Endothelial cell of umbilical vein (primary cell): Measurements from ENCODE around the gene CTPS1. TPM values are rescaled to one million over a fixed set of nuclear protein-coding genes. Genes with fewer than 3 reads are reported as not detected.

Source experiments
- BruUV-seq: library from RNA; stranded (reverse); fragments of 400-500 nt; replicated peaks from 2 replicates; lab custom pipeline; 2021; lab: Mats Ljungman, UMichigan
- CTCF ChIA-PET: fragments of 300-600, 350-600 bp; sonication (Branson Sonifier 250); formaldehyde crosslinking; loops from one replicate; lab custom pipeline; 2021; ENCODE audit warnings: antibody characterized with exemption, inconsistent platforms; lab: Charles Lee
- POLR2A ChIA-PET: fragments of 300-600, 350-600 bp; sonication (Branson Sonifier 250); formaldehyde crosslinking; loops from one replicate; lab custom pipeline; 2021; ENCODE audit warnings: antibody characterized with exemption, inconsistent platforms; lab: Charles Lee
- DNase-seq: peaks from one replicate; pipeline ENCODE4 v3.0.0-alpha.2; 2011; ENCODE audit warnings: low read depth, low spot score
- FAIRE-seq: peaks from 2 replicates; lab custom pipeline; 2011; peaks lifted over from hg19 to GRCh38; lab: Jason Lieb, UNC
- H2AFZ ChIP-seq: 2 replicates; pipeline ENCODE4 v1.6.0; 2012; ENCODE audit warnings: low read depth, low read length, control low read depth, inconsistent platforms
- H3K27ac ChIP-seq: 2 replicates; pipeline ENCODE4 v1.5.1; 2011; ENCODE audit warnings: low read depth, mild to moderate bottlenecking, control low read depth, low read length, moderate library complexity; ENCODE audit not compliant: insufficient read depth
- H3K27me3 ChIP-seq, 2 experiments: 2 replicates each; pipeline versions ENCODE4 v1.6.0 to v1.6.1; 2011; ENCODE audit warnings: low read length in 2 of 2, mixed read lengths in 1 of 2; ENCODE audit not compliant: control insufficient read depth in 2 of 2, insufficient read depth in 2 of 2
- H3K36me3 ChIP-seq, 2 experiments: 2 replicates in 1 of 2; 3 replicates in 1 of 2; pipeline ENCODE4 v1.5.1; 2011; ENCODE audit warnings: low read length in 2 of 2, mild to moderate bottlenecking in 1 of 2, moderate library complexity in 1 of 2; ENCODE audit not compliant: control insufficient read depth in 2 of 2, insufficient read depth in 2 of 2; ENCODE audit errors: extremely low read depth in 1 of 2
- H3K4me1 ChIP-seq: 3 replicates; pipeline ENCODE4 v1.5.1; 2011; ENCODE audit warnings: mild to moderate bottlenecking, low read length; ENCODE audit not compliant: control insufficient read depth, insufficient read depth; ENCODE audit errors: extremely low read depth
- H3K4me2 ChIP-seq: 2 replicates; pipeline ENCODE4 v1.6.1; 2011; ENCODE audit warnings: low read length, control low read depth, mixed read lengths; ENCODE audit not compliant: insufficient read depth
- H3K4me3 ChIP-seq, 3 experiments: fragments of 200-600 bp in 1 of 3; sonication (generic), shearing (Covaris generic) in 1 of 3; replicated peaks in 1 of 3; 2 replicates each; pipeline ENCODE4 v1.5.1; 2011 to 2016; ENCODE audit warnings: control low read depth in 3 of 3, low read length in 3 of 3, mild to moderate bottlenecking in 2 of 3, inconsistent platforms in 1 of 3, low read depth in 1 of 3, moderate library complexity in 1 of 3; ENCODE audit not compliant: insufficient read depth in 1 of 3
- H3K79me2 ChIP-seq: 2 replicates; pipeline ENCODE4 v1.6.0; 2012; ENCODE audit warnings: low read length, inconsistent platforms; ENCODE audit not compliant: control insufficient read depth, insufficient read depth
- H3K9ac ChIP-seq: replicated peaks from 2 replicates; pipeline ENCODE3; 2011; ENCODE audit warnings: low read length, control low read depth; ENCODE audit not compliant: insufficient read depth; ENCODE audit errors: extremely low read depth
- H3K9me1 ChIP-seq: replicated peaks from 3 replicates; pipeline ENCODE4 v1.6.0; 2011; ENCODE audit warnings: mild to moderate bottlenecking, low read length; ENCODE audit not compliant: control insufficient read depth, insufficient read depth; ENCODE audit errors: extremely low read depth
- H3K9me3 ChIP-seq: replicated peaks from 2 replicates; pipeline ENCODE4 v1.5.1; 2012; ENCODE audit warnings: low read length, inconsistent platforms; ENCODE audit not compliant: control insufficient read depth, insufficient read depth
- H4K20me1 ChIP-seq: replicated peaks from 2 replicates; pipeline ENCODE3; 2011; ENCODE audit warnings: mild to moderate bottlenecking, low read length; ENCODE audit not compliant: control insufficient read depth, insufficient read depth; ENCODE audit errors: extremely low read depth
- EZH2 ChIP-seq: IDR thresholded peaks from 2 replicates; pipeline ENCODE4 v1.6.1; 2012; ENCODE audit warnings: borderline replicate concordance, low read depth, mild to moderate bottlenecking, moderate library complexity, low read length, inconsistent platforms; ENCODE audit not compliant: severe bottlenecking
- GATA2 ChIP-seq: IDR thresholded peaks from 2 replicates; pipeline ENCODE4 v1.7.0; 2011; ENCODE audit warnings: low read depth, mild to moderate bottlenecking, moderate library complexity, mixed read lengths, low read length; ENCODE audit not compliant: insufficient read length, insufficient read depth
- JUN ChIP-seq: IDR thresholded peaks from 2 replicates; pipeline ENCODE4 v1.6.1; 2011; ENCODE audit warnings: borderline replicate concordance, low read depth; ENCODE audit not compliant: insufficient read length, insufficient read depth
- MYC ChIP-seq: IDR thresholded peaks from one replicate; pipeline ENCODE4 v1.6.1; 2011; ENCODE audit warnings: mild to moderate bottlenecking, low read depth, low read length
- dilution Hi-C: fragments of 300-500 bp; cut with MboI; formaldehyde crosslinking; loops from one replicate; pipeline ENCODE4 v1.15.0; 2019; ENCODE audit warnings: low sequenced_read_pairs; ENCODE audit not compliant: extremely low pct_ligation_motif_present
- intact Hi-C: fragments of 100-400 bp; cut with micrococcal nuclease; formaldehyde crosslinking; loops from one replicate; pipeline ENCODE4 v1.10.0; 2022
- polyA plus RNA-seq, 4 experiments: library from polyadenylated mRNA; depleted of rRNA in 3 of 4; stranded (reverse) in 3 of 4; unstranded in 1 of 4; fragments of >200 nt; gene quantifications; 2 replicates each; pipeline versions ENCODE4 v1.2.1 to v1.2.3, GENCODE V29; 2011 to 2012; ENCODE audit warnings: missing spikeins in 1 of 4
- total RNA-seq: library from RNA; stranded (reverse); gene quantifications from 2 replicates; pipeline ENCODE4 v1.2.3, GENCODE V29; 2021
- TF ChIP-seq, protein P1 (sequence below), 2 donors: IDR thresholded peaks; 1 replicate in 1 of 2; 2 replicates in 1 of 2; pipeline ENCODE4 v1.5.1; 2011; ENCODE audit warnings: low read length in 2 of 2, mild to moderate bottlenecking in 2 of 2, moderate library complexity in 2 of 2, control low read depth in 1 of 2, inconsistent platforms in 1 of 2, low read depth in 1 of 2; ENCODE audit not compliant: insufficient read depth in 1 of 2; ENCODE audit errors: extremely low read depth in 1 of 2
- TF ChIP-seq, protein P2 (sequence below): IDR thresholded peaks from 2 replicates; pipeline ENCODE4 v1.6.1; 2011; ENCODE audit not compliant: insufficient read depth, insufficient read length

Gene CTPS1
- total and polyA plus RNA-seq, 2 donors (not counting 3 experiments of a cell fraction or from before 2014, with no cell fraction given), result 24.9 to 65.8 TPM

DNA sequence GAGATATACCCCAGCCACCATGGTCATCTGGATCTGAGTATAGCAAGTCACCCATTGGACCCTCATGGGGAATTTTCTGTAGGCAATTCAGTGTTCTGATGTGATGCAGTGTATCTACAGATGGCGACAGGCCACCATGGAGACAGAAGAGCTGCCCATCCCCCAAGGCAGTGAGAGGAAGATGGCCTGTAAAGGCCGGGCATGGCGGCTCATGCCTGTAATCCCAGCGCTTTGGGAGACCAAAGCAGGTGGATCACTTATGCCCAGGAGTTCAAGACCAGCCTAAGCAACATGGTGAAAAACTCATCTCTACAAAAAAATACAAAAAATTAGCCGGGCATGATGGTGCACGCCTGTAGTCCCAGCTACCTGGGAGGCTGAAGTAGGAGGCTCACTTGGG lies 41.1 kb upstream of the CTPS1 start:
- intact Hi-C loops, result no loop called here
- CTCF ChIA-PET, result interaction anchor here (3.3 kb wide), 1 partner anchor 10 kb away, joined by 17 read pairs; no protein-coding TSS in a partner anchor

DNA sequence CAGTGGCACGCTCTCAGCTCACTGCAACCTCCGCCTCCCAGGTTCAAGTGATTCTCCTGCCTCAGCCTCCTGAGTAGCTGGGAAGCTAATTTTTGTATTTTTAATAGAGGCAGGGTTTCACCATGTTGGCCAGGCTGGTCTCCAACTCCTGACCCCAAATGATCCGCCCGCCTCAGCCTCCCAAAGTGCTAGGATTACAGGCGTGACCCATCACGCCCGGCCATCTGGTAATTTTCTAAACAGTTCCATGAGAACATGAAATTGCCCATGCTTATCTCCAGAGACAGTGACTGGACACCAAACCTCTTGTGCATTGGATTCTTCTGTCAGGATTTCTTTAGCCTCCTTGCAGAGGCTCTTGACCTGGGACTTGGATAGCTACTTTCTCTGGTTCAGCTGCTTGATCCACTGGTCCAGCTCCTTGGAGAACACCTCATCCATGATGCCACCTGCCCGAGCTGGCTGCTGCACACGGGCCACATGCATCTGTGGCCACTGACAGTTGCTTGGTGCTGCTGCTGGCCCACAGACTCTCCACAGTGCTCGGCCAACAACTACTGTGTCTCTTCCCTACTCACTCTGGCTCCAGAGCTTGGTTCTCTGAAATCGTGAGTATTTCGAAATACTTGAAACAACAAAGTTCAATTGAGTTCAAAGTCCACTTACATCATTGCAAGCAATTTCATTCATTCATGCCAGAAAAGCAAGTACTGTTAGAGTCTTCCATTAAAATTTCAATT lies 40.0 kb upstream of the CTPS1 start:
- dilution Hi-C loops, result no loop called here
- H3K9ac ChIP-seq, result no peak overlapping the region
- TF ChIP-seq JUN (no peak), GATA2 (no peak), EZH2 (no peak), MYC (no peak)
- TF ChIP-seq, protein P1, sequence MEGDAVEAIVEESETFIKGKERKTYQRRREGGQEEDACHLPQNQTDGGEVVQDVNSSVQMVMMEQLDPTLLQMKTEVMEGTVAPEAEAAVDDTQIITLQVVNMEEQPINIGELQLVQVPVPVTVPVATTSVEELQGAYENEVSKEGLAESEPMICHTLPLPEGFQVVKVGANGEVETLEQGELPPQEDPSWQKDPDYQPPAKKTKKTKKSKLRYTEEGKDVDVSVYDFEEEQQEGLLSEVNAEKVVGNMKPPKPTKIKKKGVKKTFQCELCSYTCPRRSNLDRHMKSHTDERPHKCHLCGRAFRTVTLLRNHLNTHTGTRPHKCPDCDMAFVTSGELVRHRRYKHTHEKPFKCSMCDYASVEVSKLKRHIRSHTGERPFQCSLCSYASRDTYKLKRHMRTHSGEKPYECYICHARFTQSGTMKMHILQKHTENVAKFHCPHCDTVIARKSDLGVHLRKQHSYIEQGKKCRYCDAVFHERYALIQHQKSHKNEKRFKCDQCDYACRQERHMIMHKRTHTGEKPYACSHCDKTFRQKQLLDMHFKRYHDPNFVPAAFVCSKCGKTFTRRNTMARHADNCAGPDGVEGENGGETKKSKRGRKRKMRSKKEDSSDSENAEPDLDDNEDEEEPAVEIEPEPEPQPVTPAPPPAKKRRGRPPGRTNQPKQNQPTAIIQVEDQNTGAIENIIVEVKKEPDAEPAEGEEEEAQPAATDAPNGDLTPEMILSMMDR (IDR thresholded peaks at IDR 0.05; ENCODE audit: extremely low read depth in 1 of 2, insufficient read depth in 1 of 2, low read depth in 1 of 2, low read length in 2 of 2), result no peak
- TF ChIP-seq, protein P2, sequence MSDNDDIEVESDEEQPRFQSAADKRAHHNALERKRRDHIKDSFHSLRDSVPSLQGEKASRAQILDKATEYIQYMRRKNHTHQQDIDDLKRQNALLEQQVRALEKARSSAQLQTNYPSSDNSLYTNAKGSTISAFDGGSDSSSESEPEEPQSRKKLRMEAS, result no peak
- H3K27me3 ChIP-seq, result no peaks in the 10 kb centered on the region
- no peak overlapping the region for H3K27ac ChIP-seq
- no peak overlapping the region for H3K4me3 ChIP-seq
- intact Hi-C loops, result no loop called here
- no peak for FAIRE-seq
- ChIA-PET CTCF (interaction anchor here (1.0 to 19.5 kb wide), 5 partner anchors 9 to 82 kb away, joined by 3 to 898 read pairs (median 7); partner anchors contain the start of gene CITED4), POLR2A (interaction anchor here (0.7 kb wide), 1 partner anchor 42 kb away, joined by 4 read pairs; no protein-coding TSS in a partner anchor)
- no peaks in the 10 kb centered on the region for H3K79me2 ChIP-seq
- H3K4me2 ChIP-seq, result no peak overlapping the region
- no TSS peak for BruUV-seq
- H3K9me1 ChIP-seq, result no peaks in the 10 kb centered on the region
- no peaks in the 10 kb centered on the region for H3K9me3 ChIP-seq
- H3K36me3 ChIP-seq, result no peaks in the 10 kb centered on the region
- no peaks in the 10 kb centered on the region for H4K20me1 ChIP-seq
- no peak overlapping the region for H2AFZ ChIP-seq
- DNase-seq, result no peak
- peaks cover 4% of the 10 kb centered on the region for H3K4me1 ChIP-seq

More for the DNA sequence above, 41.1 kb upstream of the CTPS1 start:
- dilution Hi-C loops, result no loop called here
- Histone ChIP-seq H3K9ac (no peak overlapping the region), H3K4me3 (no peak overlapping the region), H2AFZ (no peak overlapping the region), H3K4me1 (peaks cover 4% of the 10 kb centered on the region), H3K4me2 (no peak overlapping the region), H3K27me3 (no peaks in the 10 kb centered on the region), H3K36me3 (no peaks in the 10 kb centered on the region), H3K9me3 (no peaks in the 10 kb centered on the region), H4K20me1 (no peaks in the 10 kb centered on the region), H3K27ac (no peak overlapping the region), H3K9me1 (no peaks in the 10 kb centered on the region), H3K79me2 (no peaks in the 10 kb centered on the region)
- no peak for FAIRE-seq
- DNase-seq, result no peak
- POLR2A ChIA-PET, result no interaction called here
- TF ChIP-seq, protein P1 (IDR thresholded peaks at IDR 0.05; ENCODE audit: extremely low read depth in 1 of 2, insufficient read depth in 1 of 2, low read depth in 1 of 2, low read length in 2 of 2), result no peak
- BruUV-seq, result no TSS peak
